ENCODE data around the gene EHBP1L1. TPM values are rescaled to one million over a fixed set of nuclear protein-coding genes. Genes with fewer than 3 reads are reported as not detected.

The EHBP1L1 gene
- total RNA-seq, 2 experiments from 2014 or later: 69.2 to 96.7 TPM

- peak overlapping the region; percentile 62 for H3K27ac Mint-ChIP-seq
- CTCF ChIA-PET: interaction anchor here (0.7 to 4.5 kb wide), 12 partner anchors 9 to 285 kb away, joined by 3 to 37 read pairs (median 4); partner anchors contain the start of genes FAM89B, MALAT1 and ZNRD2
- no peak overlapping the region for H3K4me3 Mint-ChIP-seq
- no peaks in the 10 kb centered on the region for H3K27me3 Mint-ChIP-seq
- H3K36me3 Mint-ChIP-seq (ENCODE audit: low read depth): peaks cover 26% of the 10 kb centered on the region
- H3K9me3 Mint-ChIP-seq: no peaks in the 10 kb centered on the region
- POLR2A ChIA-PET: no interaction called here
- DNase-seq: peak; percentile 71
- H3K4me1 Mint-ChIP-seq: peaks cover 75% of the 10 kb centered on the region
These were observed 24.1 kb upstream of the EHBP1L1 start for GRCh38 chr11:65551572-65552387.

- ChIA-PET POLR2A (no interaction called here), CTCF (interaction anchor here (0.7 to 4.5 kb wide), 10 partner anchors 9 to 286 kb away, joined by 3 to 37 read pairs (median 4); partner anchors contain the start of genes FAM89B, MALAT1 and ZNRD2)
- DNase-seq: no peak
- H3K9me3 Mint-ChIP-seq: no peaks in the 10 kb centered on the region
- H3K4me3 Mint-ChIP-seq: no peak overlapping the region
- peaks cover 26% of the 10 kb centered on the region for H3K36me3 Mint-ChIP-seq (ENCODE audit: low read depth)
- H3K27ac Mint-ChIP-seq: peak overlapping the region; percentile 62
- H3K4me1 Mint-ChIP-seq: peaks cover 77% of the 10 kb centered on the region
- H3K27me3 Mint-ChIP-seq: no peaks in the 10 kb centered on the region
These were observed 23.4 kb upstream of the EHBP1L1 start for GRCh38 chr11:65552388-65552951.

GRCh38 chr11:65553301-65554001 is 22.4 kb upstream of the EHBP1L1 start:
- POLR2A ChIA-PET: no interaction called here
- Mint-ChIP-seq H3K4me3 (peak overlapping the region; percentile 56), H3K9me3 (no peaks in the 10 kb centered on the region), H3K36me3 (ENCODE audit: low read depth) (peaks cover 20% of the 10 kb centered on the region), H3K4me1 (peaks cover 68% of the 10 kb centered on the region), H3K27ac (peak overlapping the region; percentile 75), H3K27me3 (no peaks in the 10 kb centered on the region)
- DNase-seq: peak; percentile 89
- CTCF ChIA-PET: interaction anchor here (1.2 to 4.5 kb wide), 4 partner anchors 12 to 22 kb away, joined by 3 to 37 read pairs (median 22); partner anchors contain the start of genes FAM89B and ZNRD2

- Mint-ChIP-seq H3K4me3 (peak overlapping the region; percentile 58), H3K9me3 (no peaks in the 10 kb centered on the region), H3K27ac (peak overlapping the region; percentile 84), H3K27me3 (no peaks in the 10 kb centered on the region), H3K4me1 (peaks cover 62% of the 10 kb centered on the region), H3K36me3 (ENCODE audit: low read depth) (peaks cover 15% of the 10 kb centered on the region)
- DNase-seq: no peak
- CTCF ChIA-PET: interaction anchor here (1.2 to 4.5 kb wide), 5 partner anchors 11 to 52 kb away, joined by 3 to 37 read pairs (median 4); partner anchors contain the start of genes FAM89B and ZNRD2
- POLR2A ChIA-PET: no interaction called here
These were observed 21.6 kb upstream of the EHBP1L1 start for GRCh38 chr11:65554057-65554818.

GRCh38 chr11:65554842-65555430 is 20.9 kb upstream of the EHBP1L1 start:
- Mint-ChIP-seq H3K4me1 (peaks cover 64% of the 10 kb centered on the region), H3K9me3 (no peaks in the 10 kb centered on the region), H3K27ac (peak overlapping the region; percentile 84), H3K27me3 (no peaks in the 10 kb centered on the region), H3K36me3 (ENCODE audit: low read depth) (peaks cover 11% of the 10 kb centered on the region), H3K4me3 (peak overlapping the region; percentile 58)
- ChIA-PET CTCF (interaction anchor here (1.0 to 1.6 kb wide), 4 partner anchors 11 to 53 kb away, joined by 3 to 4 read pairs (median 4); no protein-coding TSS in a partner anchor), POLR2A (no interaction called here)
- DNase-seq: no peak

- H3K27ac Mint-ChIP-seq: peak overlapping the region; percentile 84
- H3K4me3 Mint-ChIP-seq: peak overlapping the region; percentile 76
- H3K27me3 Mint-ChIP-seq: no peaks in the 10 kb centered on the region
- peaks cover 72% of the 10 kb centered on the region for H3K4me1 Mint-ChIP-seq
- no peaks in the 10 kb centered on the region for H3K9me3 Mint-ChIP-seq
- ChIA-PET POLR2A (no interaction called here), CTCF (interaction anchor here (1.0 to 1.7 kb wide), 6 partner anchors 10 to 54 kb away, joined by 3 to 6 read pairs (median 4); no protein-coding TSS in a partner anchor)
- no peak for DNase-seq
- H3K36me3 Mint-ChIP-seq (ENCODE audit: low read depth): peaks cover 10% of the 10 kb centered on the region
These were observed 20.1 kb upstream of the EHBP1L1 start for GRCh38 chr11:65555693-65556231.

GRCh38 chr11:65556470-65557279 is 19.2 kb upstream of the EHBP1L1 start:
- Mint-ChIP-seq H3K36me3 (ENCODE audit: low read depth) (peaks cover 3% of the 10 kb centered on the region), H3K4me3 (peak overlapping the region; percentile 76), H3K27me3 (no peaks in the 10 kb centered on the region), H3K27ac (peak overlapping the region; percentile 91), H3K9me3 (no peaks in the 10 kb centered on the region), H3K4me1 (peaks cover 66% of the 10 kb centered on the region)
- POLR2A ChIA-PET: no interaction called here
- CTCF ChIA-PET: interaction anchor here (0.5 to 1.7 kb wide), 8 partner anchors 10 to 1377 kb away, joined by 3 to 6 read pairs (median 4); partner anchors contain the start of gene FAM89B
- no peak for DNase-seq

GRCh38 chr11:65557280-65558001 is 18.4 kb upstream of the EHBP1L1 start:
- no peaks in the 10 kb centered on the region for H3K36me3 Mint-ChIP-seq (ENCODE audit: low read depth)
- ChIA-PET POLR2A (no interaction called here), CTCF (interaction anchor here (0.6 to 1.7 kb wide), 6 partner anchors 10 to 1377 kb away, joined by 3 to 6 read pairs (median 4); partner anchors contain the start of gene FAM89B)
- H3K27ac Mint-ChIP-seq: peak overlapping the region; percentile 91
- H3K27me3 Mint-ChIP-seq: no peaks in the 10 kb centered on the region
- H3K9me3 Mint-ChIP-seq: no peaks in the 10 kb centered on the region
- H3K4me1 Mint-ChIP-seq: peaks cover 60% of the 10 kb centered on the region
- H3K4me3 Mint-ChIP-seq: peak overlapping the region; percentile 76
- no peak for DNase-seq

GRCh38 chr11:65558002-65558929 is 17.6 kb upstream of the EHBP1L1 start, which contains the start of gene LTBP3:
TSS of gene LTBP3 (minus strand) at chr11:65558359. CDS start at chr11:65557959, 400 bp downstream.
- Mint-ChIP-seq H3K27me3 (no peaks in the 10 kb centered on the region), H3K27ac (peak within 1 kb of the TSS; percentile 91), H3K4me3 (peak within 1 kb of the TSS; percentile 76), H3K4me1 (peaks cover 57% of the 10 kb centered on the region), H3K9me3 (no peaks in the 10 kb centered on the region), H3K36me3 (ENCODE audit: low read depth) (no peaks in the 10 kb centered on the region)
- CTCF ChIA-PET: interaction anchor here (0.5 to 10.2 kb wide), 7 partner anchors 9 to 525 kb away, joined by 3 to 66 read pairs (median 3); partner anchors contain the start of genes FAM89B and ZNRD2
- DNase-seq: no peak
- POLR2A ChIA-PET: no interaction called here

Data from activated CD4-positive, alpha-beta T cell treated with anti-CD3 and anti-CD28 coated beads, Interleukin-2, amount 10 ng/mL, durations not matched to agents 7 days and 5 days (primary cell).